NCI-H2107 treated with DMSO at 0.1 percent for 48 hours (cell line): ENCODE data around the gene HS3ST5.
"Not testable (repeated sequence)": the region's sequence is repeated elsewhere in the genome, so short reads cannot be mapped to it uniquely, and the experiment has no call there.

Experiments
- DNase-seq: peaks from one replicate; lab custom pipeline; 2025; ENCODE audit not compliant: unreplicated experiment; lab: John Stamatoyannopoulos, UW

HS3ST5 gene

DNA sequence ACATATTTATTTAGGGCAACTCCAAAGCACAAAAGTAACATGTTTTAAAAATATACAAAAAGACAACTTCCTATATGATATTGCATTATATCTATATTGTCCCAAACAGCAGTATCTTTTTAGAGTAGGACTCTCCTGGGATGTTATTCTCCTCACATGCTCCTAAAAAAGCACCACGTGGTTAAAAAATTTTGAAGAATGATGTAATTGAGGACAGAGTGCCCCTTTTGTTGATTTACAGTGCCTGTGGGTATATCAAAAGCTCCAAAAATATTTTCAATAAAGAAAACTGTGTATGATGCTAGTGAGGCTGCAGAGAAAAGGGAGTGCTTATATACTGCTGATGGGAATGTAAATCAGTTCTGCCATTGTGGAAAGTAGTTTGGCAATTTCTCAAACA lies 241.6 kb downstream of the HS3ST5 start:
- DNase-seq = no peak

DNA sequence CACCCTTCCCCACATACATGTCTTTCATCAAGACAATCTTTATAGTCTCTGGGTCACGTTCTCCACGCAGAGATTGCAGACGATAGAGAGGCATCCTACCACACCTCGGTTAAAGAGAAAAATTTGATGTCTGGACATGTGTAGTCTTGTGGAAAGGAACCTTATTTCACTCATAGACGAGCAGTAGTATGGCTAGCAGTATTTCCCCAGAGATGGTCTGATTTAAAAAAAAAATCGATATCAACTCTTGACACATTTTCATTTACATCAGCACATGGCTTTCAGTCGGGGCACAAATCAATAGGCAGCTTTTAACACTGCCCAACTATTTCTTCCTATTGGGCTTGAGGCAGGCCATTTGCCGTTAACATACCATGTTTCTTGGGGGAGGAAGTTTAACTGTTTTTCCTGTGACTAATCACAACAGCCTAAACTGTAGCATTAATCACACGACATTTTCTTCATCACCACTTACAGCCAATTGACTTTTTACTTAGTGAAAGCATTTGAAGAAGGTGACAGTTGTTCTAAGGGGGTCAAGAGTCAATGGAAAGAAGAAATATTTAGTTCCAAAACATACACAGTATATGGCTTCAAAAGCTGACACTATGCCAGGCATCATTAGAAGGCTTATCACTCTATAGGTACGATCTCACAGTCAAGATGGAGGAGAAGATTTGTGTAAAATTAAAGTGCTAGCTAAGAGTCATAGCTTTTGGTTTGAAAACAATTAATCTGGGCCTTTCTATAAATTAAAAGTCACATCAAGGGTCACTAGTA lies 242.4 kb downstream of the HS3ST5 start:
- no peak for DNase-seq

DNA sequence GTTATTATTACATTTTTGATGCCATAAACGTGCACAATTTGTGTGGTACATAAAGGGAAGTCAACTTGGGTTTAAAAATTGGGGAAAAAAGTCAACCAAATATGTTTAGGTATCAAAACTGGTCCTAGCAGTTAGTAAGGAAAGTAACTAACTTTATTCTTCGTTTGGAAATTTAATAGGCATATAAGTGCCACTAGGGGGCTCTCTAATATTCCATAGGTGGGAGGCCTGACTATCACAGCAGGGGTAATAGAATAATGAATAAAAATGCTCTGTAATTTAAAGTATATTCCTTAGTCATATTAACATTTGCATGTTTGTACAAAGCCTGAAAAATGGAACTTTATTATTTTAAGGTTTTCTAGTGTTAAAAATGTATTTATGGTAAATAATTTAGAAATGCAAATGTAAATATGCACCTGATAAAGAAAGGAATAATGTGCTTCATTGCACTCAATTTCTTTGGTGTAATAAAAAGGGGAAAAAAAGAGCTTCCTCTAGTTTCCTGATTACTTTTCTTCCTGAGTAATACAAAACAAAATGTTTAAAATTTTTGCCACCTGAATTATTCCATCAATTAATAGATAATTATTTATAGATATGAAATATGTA lies 246.2 kb downstream of the HS3ST5 start:
- DNase-seq = no peak

DNA sequence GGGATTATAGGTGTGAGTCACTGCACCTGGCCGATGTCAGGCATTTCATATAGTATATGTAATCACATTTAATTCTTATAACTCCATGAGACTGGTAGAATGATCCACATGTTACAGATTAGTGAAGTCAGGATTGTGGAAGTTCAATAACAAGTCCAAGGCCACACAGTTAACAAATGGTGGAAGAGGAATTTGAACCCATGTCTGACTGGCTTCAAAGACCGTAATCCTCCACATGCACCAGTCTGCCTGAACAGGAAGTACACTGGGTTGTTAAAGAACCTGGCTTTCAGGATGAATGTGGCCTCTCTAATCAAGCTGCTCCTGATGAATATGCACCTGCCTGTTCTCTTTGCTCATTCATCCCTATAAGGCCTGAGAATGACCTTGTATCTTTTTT lies 249.9 kb downstream of the HS3ST5 start:
- no peak for DNase-seq

DNA sequence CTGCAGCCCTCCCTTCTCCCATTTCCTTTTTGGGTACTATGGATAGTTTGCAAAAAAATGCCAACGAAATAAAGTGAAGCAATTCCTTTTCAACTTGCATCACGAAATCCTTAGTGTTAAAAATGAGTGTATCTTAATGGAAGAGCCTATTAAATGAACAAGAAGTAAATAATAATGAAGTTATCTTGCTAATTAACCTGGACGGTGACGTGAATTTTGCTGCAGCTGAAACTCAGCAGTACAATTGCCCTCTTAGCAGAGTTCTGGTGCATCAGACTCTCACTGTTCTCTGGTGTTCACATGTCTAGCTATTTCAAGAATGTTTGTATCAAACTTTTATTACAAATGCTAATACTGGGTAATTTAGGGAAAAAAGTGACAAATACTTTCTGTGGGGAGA lies 252.2 kb downstream of the HS3ST5 start:
- no peak for DNase-seq

DNA sequence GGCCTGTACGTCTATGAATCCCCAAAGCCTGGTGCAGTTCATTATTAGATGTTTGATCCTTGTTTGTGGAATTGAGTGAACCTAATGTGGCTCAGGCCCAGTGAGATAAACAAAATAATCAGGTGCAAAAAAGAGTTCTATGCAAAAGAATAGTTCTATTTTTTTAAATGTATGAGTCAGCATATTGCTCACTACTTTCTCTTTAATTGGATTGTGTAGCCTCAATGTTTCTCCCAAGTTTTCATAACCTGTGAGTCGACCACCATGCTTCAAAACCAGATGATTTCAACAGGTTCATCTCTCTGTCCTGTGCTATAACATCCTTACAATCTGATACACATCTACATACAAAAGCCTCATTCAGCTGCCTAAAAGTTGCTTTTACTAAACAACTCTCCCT lies 255.3 kb downstream of the HS3ST5 start:
- no peak for DNase-seq

DNA sequence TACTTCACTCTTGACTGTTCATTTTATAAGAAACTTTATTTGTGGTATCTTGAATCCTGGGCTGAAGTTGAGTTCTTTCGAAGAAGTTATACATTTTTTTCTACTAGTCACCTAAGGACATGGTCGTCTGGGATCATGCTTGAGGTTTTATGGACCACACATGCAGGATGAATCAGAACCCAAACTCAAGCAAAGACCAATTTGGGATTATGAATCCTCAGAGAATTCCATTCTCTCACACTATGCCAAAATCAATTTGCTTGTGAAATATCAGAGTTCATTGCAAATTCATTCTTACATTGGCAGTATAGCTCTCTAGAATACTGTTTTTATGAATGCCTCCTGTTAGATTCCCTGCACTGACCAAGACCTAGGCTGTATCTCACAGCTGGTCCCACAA lies 257.6 kb downstream of the HS3ST5 start:
- no peak for DNase-seq

DNA sequence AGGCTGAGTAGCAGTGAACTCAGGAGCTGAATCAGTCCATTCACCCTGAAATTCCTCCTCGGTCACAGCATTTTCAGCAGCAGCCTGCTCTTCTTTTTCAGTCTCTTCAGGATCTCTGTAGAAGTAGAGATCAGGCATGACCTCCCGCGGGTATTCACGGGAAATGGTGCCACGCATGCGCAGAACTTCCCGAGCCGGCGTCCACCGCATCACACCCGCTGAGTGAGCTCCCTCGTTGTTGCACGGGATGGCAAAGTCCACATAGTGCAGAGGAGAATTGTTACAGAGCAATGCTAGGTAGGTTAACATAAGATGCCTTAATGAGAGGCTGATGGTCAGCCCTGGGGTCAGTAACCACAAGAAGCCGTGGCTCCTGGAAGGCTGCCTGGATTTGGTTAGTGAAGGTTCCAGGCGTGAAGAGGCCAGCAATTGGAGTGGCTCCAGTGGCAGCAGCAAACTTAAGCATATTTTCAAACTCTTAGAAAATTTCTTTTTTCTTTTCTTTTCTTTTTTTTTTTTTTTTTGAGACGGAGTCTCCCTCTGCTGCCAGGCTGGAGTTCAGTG lies 258.4 kb downstream of the HS3ST5 start:
- DNase-seq = no peak

DNA sequence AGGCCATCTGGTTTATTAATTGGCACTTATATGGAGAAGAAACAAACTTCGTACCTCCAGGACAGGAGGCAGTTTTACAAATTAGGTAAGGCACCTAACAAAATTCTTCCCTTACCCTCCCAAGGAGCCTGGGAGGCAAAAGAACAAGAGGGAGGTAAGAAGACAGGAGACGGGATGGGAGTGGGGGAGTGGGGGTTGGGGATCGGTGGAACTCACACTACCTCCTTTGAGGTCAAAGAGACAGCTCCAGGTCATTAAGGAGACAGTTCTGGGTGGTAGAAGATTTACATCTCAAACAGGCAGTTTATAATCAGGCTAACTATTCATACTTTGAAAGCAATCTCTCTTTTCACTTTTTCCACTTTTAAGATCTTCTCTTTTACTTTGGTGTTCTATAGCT lies 259.6 kb downstream of the HS3ST5 start:
- no peak for DNase-seq

DNA sequence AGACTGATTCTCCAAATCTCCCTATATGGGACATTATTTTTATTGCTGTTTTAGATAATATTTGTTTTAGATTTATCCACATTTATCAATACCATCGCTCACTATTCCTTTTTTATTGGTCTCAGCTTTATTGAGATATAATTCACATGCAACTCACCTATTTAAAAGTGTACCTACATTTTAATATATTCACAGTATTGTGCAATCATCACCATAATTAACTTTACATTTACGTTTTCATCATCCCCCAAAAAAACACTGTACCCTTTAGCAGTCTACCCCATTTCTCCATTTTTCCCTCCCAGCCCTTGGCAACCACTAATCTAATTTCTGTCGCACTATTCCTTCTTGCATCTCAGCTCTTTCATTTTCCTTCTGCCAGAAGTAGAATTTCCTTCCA lies 261.1 kb downstream of the HS3ST5 start:
- DNase-seq = no peak

DNA sequence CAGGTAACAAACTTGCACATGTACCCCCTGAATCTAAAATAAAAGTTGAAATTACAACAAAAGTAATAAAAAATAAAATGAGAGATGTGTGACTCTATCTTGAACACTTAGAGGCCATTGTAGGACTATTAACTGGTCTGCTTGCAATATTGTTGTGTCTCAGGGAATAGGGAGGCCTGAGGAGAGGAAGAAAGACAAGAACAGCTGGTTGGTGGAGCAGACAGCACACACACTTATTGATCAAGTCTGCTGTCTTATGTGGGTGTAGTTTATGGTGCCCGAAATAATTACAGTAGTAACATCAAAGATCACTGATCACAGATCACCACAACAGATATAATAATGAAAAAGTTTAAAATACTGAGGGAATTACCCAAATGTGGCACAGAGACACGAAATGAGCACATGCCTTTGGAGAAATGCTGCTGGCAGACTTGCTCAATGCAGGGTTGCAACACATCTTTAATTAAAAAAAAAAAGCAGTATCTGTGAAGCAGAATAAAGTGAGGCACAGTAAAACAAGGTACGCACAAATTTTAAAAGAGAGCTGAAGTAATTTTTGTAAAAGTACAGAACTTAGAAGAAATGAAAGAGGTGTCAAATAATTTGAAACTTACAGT lies 261.8 kb downstream of the HS3ST5 start:
- no peak for DNase-seq

DNA sequence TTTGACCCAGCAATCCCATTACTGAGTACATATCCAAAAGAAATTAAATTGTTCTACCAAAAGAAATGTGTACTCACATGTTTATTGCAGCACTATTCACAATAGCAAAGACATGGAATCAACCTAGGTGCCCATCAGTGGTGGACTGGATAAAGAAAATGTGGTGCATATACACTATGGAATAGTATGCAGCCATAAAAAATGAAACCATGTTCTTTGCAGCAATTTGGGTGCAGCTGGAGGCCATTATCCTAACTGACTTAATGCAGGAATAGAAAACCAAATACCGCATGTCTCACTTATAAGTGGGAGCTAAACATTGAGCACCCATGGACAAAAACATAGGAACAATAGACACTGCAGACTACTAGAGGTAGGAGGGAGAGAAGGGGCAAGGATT lies 262.4 kb downstream of the HS3ST5 start:
- DNase-seq = not testable (repeated sequence)

DNA sequence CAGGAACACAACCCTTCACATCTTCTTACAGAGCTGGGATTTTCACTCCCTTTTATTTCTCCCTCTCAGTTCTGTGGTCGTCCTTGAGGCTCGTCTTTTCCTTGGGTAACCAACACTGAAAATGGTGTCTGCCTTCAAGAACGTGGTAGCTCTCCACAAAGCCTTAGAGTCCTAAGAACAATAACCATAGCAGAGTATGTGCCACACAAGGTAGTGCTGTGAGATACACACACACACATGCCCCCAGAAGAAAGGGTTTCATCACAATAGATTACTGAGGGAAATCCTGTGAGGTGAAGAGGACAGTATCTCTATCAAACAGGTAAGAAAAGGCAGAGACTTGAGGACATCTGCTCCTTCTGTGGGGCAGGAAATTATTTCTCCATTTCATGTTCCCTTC lies 267.0 kb downstream of the HS3ST5 start:
- DNase-seq = no peak

DNA sequence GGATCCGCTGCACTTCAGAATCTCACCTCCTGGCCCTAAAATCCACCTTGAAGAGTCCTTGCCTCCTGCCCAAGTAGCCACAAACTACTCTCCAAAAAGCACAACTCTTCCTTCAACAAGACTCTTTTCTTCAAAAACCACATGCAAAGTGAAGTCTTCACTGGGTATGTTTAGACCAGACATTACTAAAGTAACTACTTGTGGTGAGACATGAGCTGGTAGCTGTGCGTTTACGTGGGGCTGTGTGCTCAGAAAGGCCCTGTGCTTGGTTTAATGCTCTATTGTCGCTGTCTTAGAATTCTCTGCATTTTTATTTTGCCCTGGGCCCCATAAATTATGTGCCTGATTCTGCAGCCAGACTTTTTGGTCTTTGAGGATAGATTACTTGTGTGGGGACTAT lies 267.5 kb downstream of the HS3ST5 start:
- no peak for DNase-seq

DNA sequence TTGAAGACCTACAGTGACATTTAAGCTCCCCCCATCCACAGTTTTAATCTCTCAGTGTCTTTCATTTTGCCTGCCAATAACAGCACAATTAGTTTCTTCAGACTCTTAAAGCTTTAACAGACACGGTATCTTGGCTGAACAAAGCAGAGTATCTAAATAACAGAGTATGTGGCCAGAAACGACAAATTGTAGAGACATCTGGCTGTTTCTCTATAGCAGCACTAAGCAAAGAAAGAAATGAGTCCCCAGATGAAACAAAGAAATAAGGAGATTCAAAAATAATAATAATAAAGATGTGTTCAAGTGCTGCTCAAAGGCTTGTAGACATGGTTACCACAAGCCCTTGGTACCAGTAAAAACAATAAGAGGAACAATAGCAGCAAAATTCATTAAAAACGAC lies 274.1 kb downstream of the HS3ST5 start:
- DNase-seq = no peak

DNA sequence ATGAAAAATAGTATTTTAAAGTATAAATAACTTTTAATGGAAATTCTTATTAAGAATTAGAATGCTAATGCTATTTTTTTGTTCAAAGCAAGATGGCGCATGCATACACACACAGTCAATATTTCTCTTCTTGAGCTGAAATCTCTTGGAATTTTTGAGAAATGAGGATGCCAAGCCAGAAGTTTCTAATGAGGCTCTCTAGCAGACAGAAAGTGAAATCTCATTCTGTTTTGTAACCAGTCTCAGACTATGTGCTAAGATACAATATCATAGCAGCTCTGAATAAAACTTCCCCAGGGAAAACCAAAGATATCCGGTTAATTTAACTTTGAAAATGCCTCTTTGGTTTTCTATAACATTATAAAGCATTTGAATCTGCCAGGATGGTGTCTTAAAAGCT lies 274.7 kb downstream of the HS3ST5 start:
- DNase-seq = no peak

DNA sequence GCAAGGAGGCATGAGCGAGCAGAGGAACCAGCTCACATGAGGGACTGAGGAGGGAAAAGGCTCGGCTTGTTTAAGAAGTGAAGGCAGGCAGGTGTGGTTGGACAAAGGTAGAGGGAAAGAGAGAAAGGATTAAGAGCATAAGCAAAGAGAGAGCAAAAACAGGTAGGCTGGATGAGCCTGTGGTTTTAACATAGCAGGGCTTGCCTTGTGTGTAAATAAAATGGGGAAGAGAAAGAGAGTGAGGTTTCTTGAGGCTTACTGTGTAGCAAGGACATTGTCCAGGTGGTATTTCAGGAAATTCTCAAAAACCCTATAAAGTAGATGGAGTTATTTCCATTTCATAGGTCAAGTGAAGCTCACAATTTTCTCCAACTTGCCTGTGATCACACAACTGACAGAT lies 278.0 kb downstream of the HS3ST5 start:
- DNase-seq = no peak

DNA sequence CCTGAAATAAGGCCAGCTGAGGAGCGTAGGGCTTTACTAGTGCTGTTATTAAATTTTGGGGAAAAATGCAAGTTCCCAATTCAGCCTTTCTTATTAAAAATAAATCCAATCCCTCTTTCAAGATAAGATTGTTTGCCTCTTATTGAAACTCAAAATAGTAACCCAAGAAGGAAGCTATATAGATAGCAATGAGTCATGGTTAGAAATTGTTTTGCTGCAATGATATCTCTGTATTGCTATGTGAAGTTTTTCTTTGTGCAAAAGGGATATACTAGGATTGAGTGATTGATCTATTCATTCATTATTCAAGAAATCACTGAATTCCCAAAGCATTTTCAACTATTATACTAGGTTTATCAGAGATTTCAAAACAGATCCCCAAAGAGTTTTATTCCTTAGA lies 278.9 kb downstream of the HS3ST5 start:
- no peak for DNase-seq

DNA sequence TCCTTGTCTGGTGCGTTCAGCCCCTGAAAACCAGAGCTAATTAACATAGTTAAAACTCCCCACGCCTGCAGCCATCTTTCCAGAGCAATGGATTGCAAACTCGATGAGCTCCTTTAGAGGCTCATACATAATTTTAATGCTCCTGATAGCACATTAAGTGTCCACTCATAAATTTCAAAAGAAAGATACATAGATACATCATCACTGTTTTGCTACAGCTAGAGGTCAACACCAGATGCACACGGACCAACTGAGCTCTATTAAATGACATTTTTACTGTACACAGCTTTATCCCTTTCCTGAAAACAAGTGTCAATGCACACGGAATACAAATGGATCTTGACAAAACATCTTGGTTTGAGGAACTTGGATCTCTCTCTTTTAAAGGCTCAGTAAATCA lies 280.6 kb downstream of the HS3ST5 start:
- no peak for DNase-seq

DNA sequence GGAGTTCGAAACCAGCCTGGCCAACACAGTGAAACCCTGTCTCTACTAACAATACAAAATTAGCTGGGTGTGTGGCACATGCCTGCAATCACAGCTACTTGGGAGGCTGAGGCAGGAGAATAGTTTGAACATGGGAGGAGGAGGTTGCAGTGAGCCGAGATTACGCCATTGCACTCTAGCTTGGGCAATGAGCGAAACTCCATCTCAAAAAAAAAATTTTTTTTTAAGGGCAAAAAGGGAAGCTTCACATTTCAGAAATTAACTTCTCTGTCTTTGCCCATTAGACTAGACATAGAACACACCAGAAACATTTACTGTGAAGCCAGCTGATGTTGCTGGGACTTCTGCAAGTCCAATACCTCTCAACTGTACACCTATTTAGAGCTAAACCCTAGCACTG lies 281.1 kb downstream of the HS3ST5 start:
- no peak for DNase-seq

DNA sequence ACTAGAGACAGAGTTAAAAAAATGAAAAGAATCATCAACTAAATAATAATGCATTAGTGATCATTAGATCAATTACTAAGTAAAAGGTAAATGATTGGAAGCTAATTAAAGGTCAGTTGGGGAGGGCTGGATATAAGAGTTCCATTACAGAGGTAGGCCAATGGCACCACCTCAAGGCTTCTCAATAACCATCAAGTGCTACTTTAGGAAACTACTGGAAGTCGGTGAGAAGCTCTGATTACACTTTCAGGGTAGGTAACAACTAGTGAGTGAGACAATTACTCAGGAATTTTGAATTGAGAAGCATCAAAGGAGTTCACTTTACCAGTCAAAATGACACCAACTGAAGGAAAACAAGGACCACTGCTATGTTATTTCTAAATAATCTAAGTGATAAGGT lies 281.7 kb downstream of the HS3ST5 start:
- DNase-seq = no peak

DNA sequence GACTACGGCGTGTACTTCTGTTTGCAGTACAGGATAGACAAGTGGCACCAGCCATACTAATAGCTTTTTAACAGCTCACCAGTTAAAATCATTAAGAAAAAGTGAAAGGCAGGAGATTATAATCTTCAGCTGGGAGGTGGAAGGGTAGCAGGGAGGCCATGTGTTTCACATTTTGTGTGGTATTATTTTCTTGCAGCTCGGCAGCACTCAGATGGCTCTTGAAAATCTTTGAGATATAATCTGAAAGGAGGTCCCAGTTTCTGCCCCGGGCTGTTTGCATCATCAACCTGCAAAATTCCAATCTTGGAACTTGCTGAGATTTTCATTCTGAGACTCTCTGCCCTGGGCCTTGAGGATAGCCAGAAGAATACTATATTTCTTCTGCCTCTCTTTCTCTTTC lies 284.4 kb downstream of the HS3ST5 start:
- DNase-seq = no peak
